HFFc6 (cell line): Measurements from ENCODE around the gene HBB. TPM values are rescaled to one million over a fixed set of nuclear protein-coding genes. Genes with fewer than 3 reads are reported as not detected.

Source experiments
- DNase-seq: peaks from one replicate; pipeline ENCODE4 v3.0.0-alpha.2; 2018
- H3K27ac Mint-ChIP-seq: 2 replicates; pipeline ENCODE4 v1.8.0; 2020; ENCODE audit warnings: mild to moderate bottlenecking, mixed read lengths
- H3K27me3 Mint-ChIP-seq: 2 replicates; pipeline ENCODE4 v1.8.0; 2021; ENCODE audit warnings: mild to moderate bottlenecking, moderate library complexity, mixed read lengths; ENCODE audit not compliant: insufficient read depth
- H3K36me3 Mint-ChIP-seq: 2 replicates; pipeline ENCODE4 v1.8.0; 2021; ENCODE audit warnings: low read depth, mixed read lengths
- H3K4me1 Mint-ChIP-seq: 2 replicates; pipeline ENCODE4 v1.8.0; 2020; ENCODE audit warnings: low read depth, mixed read lengths
- H3K4me3 Mint-ChIP-seq: 2 replicates; pipeline ENCODE4 v1.8.0; 2020; ENCODE audit warnings: mild to moderate bottlenecking, moderate library complexity, mixed read lengths
- H3K9me3 Mint-ChIP-seq: 2 replicates; pipeline ENCODE4 v1.8.0; 2020; ENCODE audit warnings: mild to moderate bottlenecking, mixed read lengths
- CTCF ChIP-seq: fragments of 200-600 bp; sonication (generic); IDR thresholded peaks from 2 replicates; pipeline ENCODE4 v1.5.0; 2021; ENCODE audit warnings: antibody characterized with exemption, mild to moderate bottlenecking
- long read RNA-seq: library from polyadenylated mRNA; unstranded; transcript quantifications from one replicate; pipeline ENCODE4 v2.0.0, GENCODE V29; 2019
- total RNA-seq, 6 experiments: library from RNA; stranded (reverse); fragmentation: NEBNext Ultra II Directional; extraction: Animal tissue kit (Norgen Biotek cat#: 25700); gene quantifications; 2 replicates in 1 of 6; 3 replicates in 5 of 6; pipeline ENCODE4 v1.2.3, GENCODE V29; 2021

The HBB gene
- total RNA-seq, result not detected
- long read RNA-seq, result 0 reads

DNA sequence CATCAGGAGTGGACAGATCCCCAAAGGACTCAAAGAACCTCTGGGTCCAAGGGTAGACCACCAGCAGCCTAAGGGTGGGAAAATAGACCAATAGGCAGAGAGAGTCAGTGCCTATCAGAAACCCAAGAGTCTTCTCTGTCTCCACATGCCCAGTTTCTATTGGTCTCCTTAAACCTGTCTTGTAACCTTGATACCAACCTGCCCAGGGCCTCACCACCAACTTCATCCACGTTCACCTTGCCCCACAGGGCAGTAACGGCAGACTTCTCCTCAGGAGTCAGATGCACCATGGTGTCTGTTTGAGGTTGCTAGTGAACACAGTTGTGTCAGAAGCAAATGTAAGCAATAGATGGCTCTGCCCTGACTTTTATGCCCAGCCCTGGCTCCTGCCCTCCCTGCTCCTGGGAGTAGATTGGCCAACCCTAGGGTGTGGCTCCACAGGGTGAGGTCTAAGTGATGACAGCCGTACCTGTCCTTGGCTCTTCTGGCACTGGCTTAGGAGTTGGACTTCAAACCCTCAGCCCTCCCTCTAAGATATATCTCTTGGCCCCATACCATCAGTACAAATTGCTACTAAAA, at the start of gene HBB:
HBB (minus strand) TSS at position 340 of the 579 bp plus-strand sequence; CDS start at position 290, 50 bp downstream.
- no peak for DNase-seq
- H3K4me3 Mint-ChIP-seq, result no peak within 1 kb of the TSS
- peaks cover 14% of the 10 kb centered on the region for H3K4me1 Mint-ChIP-seq
- H3K27me3 Mint-ChIP-seq, result no peaks in the 10 kb centered on the region
- H3K9me3 Mint-ChIP-seq, result no peaks in the 10 kb centered on the region
- H3K36me3 Mint-ChIP-seq, result no peaks in the 10 kb centered on the region
- H3K27ac Mint-ChIP-seq, result no peak within 1 kb of the TSS
- TF ChIP-seq CTCF, result no peak

DNA sequence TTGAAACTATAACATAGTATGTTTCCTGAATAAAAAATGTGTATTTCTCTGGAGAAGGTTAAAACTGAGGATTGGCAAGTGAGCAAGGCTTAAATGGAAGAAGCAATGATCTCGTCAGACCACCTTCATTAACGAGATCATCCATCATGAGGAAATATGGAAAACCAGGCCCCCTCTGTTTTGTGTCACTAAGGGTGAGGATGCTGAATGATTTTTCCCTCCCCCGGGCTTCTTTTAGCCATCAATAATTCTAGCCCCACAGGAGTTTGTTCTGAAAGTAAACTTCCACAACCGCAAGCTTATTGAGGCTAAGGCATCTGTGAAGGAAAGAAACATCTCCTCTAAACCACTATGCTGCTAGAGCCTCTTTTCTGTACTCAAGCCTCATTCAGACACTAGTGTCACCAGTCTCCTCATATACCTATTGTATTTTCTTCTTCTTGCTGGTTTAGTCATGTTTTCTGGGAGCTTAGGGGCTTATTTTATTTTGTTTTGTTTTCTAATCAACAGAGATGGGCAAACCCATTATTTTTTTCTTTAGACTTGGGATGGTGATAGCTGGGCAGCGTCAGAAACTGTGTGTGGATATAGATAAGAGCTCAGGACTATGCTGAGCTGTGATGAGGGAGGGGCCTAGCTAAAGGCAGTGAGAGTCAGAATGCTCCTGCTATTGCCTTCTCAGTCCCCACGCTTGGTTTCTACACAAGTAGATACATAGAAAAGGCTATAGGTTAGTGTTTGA, 48.7 kb upstream of the HBB start:
- Mint-ChIP-seq H3K4me1 (peaks cover 36% of the 10 kb centered on the region), H3K27me3 (no peaks in the 10 kb centered on the region)

DNA sequence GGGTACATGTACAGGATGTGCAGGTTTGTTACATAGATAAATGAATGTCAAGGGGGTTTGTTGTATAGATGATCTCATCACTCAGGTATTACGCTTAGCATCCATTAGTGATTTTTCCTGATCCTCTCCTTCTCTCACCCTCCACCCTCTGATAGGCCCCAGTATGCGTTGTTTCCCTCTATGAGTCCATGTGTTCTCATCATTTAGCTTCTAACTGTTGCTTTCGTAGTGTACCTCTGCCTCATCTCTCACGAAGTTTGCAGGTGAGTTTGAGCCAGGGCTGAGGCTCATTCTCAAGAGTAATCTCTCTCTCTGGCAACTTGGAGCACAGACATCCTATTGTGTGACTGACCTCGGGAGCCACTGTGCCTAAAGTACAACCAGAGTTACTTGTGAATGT, 47.5 kb upstream of the HBB start:
- H3K9me3 Mint-ChIP-seq, result no peaks in the 10 kb centered on the region
- H3K27ac Mint-ChIP-seq, result peak overlapping the region; percentile 33; the same call in 1 of the 2 replicates
- H3K4me3 Mint-ChIP-seq, result no peak overlapping the region
- H3K27me3 Mint-ChIP-seq, result no peaks in the 10 kb centered on the region
- H3K4me1 Mint-ChIP-seq, result peaks cover 24% of the 10 kb centered on the region
- no peaks in the 10 kb centered on the region for H3K36me3 Mint-ChIP-seq
- no peak for DNase-seq
- no peak for TF ChIP-seq CTCF

More for the DNA sequence above, 48.7 kb upstream of the HBB start:
- Mint-ChIP-seq H3K27ac (no peak overlapping the region), H3K36me3 (no peaks in the 10 kb centered on the region), H3K9me3 (no peaks in the 10 kb centered on the region), H3K4me3 (no peak overlapping the region)
- TF ChIP-seq CTCF, result no peak
- DNase-seq, result no peak

- Mint-ChIP-seq H3K9me3 (no peaks in the 10 kb centered on the region), H3K4me3 (no peak overlapping the region), H3K27ac (no peak overlapping the region), H3K4me1 (peaks cover 11% of the 10 kb centered on the region), H3K36me3 (no peaks in the 10 kb centered on the region), H3K27me3 (no peaks in the 10 kb centered on the region)
- no peak for DNase-seq
- TF ChIP-seq CTCF, result no peak
Observed at GRCh38 chr11:5272395-5273017, 45.6 kb upstream of the HBB start.

- no peaks in the 10 kb centered on the region for H3K9me3 Mint-ChIP-seq
- no peaks in the 10 kb centered on the region; the same call in 1 of the 2 replicates for H3K27me3 Mint-ChIP-seq
- H3K4me3 Mint-ChIP-seq, result no peak within 1 kb of the TSS
- H3K36me3 Mint-ChIP-seq, result no peaks in the 10 kb centered on the region
- TF ChIP-seq CTCF, result no peak
- H3K4me1 Mint-ChIP-seq, result peaks cover 8% of the 10 kb centered on the region
- no peak within 1 kb of the TSS for H3K27ac Mint-ChIP-seq
- DNase-seq, result no peak
Observed at GRCh38 chr11:5269715-5270147, 42.9 kb upstream of the HBB start, which contains the start of gene HBE1. TSS of gene HBE1 (minus strand) at chr11:5269945. CDS start at chr11:5269890, 55 bp downstream.
